Measurements from ENCODE around the gene PODN. TPM values are rescaled to one million over a fixed set of nuclear protein-coding genes. Genes with fewer than 3 reads are reported as not detected.

The PODN gene
- total and polyA plus RNA-seq, 2 experiments from 2014 or later: 3.9 to 9.2 TPM

DNA sequence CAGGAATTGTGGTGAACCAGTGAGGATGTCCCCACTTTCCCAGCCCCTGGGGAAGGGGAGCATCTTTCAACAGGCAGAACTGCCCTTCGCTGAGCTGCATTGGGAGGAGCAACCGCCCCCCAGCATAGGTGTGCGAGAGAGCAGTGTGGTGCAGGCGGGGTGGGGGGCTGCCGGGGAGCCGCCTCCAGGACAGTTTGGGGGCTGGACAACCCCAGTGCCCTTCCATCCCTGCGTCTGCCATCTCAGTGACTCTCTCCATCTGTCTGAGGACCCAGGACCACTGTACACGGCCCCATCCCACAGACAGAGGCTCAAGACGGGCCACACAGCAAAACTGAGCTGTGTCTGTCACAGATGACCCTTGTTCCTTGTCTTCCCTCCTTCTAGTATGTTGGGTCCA, 14.2 kb downstream of the PODN start:
- Histone ChIP-seq H3K9me2 (replicated peaks; ENCODE audit: insufficient read depth) (no peaks in the 10 kb centered on the region), H3K27ac (no peak overlapping the region), H3K9me3 (ENCODE audit: low read depth) (no peaks in the 10 kb centered on the region), H3K4me3 (no peak overlapping the region), H4K20me1 (ENCODE audit: insufficient read depth, poor library complexity, severe bottlenecking) (no peaks in the 10 kb centered on the region), H3K4me1 (ENCODE audit: insufficient read depth) (no peaks in the 10 kb centered on the region), H3K36me3 (replicated peaks; ENCODE audit: insufficient read depth, low read depth) (no peaks in the 10 kb centered on the region), H3K79me2 (no peaks in the 10 kb centered on the region), H2AFZ (no peak overlapping the region), H3K4me2 (no peak overlapping the region), H3K27me3 (no peaks in the 10 kb centered on the region)
- no peak for DNase-seq (ENCODE audit: low spot score)
- WGBS (ENCODE audit: low lambda C conversion rate, missing lambda C conversion rate): 93% methylated on average over 5 of the region's 9 CpGs
- TF ChIP-seq, protein P1, sequence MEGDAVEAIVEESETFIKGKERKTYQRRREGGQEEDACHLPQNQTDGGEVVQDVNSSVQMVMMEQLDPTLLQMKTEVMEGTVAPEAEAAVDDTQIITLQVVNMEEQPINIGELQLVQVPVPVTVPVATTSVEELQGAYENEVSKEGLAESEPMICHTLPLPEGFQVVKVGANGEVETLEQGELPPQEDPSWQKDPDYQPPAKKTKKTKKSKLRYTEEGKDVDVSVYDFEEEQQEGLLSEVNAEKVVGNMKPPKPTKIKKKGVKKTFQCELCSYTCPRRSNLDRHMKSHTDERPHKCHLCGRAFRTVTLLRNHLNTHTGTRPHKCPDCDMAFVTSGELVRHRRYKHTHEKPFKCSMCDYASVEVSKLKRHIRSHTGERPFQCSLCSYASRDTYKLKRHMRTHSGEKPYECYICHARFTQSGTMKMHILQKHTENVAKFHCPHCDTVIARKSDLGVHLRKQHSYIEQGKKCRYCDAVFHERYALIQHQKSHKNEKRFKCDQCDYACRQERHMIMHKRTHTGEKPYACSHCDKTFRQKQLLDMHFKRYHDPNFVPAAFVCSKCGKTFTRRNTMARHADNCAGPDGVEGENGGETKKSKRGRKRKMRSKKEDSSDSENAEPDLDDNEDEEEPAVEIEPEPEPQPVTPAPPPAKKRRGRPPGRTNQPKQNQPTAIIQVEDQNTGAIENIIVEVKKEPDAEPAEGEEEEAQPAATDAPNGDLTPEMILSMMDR (IDR thresholded peaks at IDR 0.05; ENCODE audit: poor library complexity): no peak
- no peak for TF ChIP-seq EZH2phosphoT487 (IDR thresholded peaks at IDR 0.05; ENCODE audit: low read depth, severe bottlenecking, unreplicated experiment)
- TF ChIP-seq EZH2 (IDR thresholded peaks at IDR 0.05; ENCODE audit: borderline replicate concordance): no peak

DNA sequence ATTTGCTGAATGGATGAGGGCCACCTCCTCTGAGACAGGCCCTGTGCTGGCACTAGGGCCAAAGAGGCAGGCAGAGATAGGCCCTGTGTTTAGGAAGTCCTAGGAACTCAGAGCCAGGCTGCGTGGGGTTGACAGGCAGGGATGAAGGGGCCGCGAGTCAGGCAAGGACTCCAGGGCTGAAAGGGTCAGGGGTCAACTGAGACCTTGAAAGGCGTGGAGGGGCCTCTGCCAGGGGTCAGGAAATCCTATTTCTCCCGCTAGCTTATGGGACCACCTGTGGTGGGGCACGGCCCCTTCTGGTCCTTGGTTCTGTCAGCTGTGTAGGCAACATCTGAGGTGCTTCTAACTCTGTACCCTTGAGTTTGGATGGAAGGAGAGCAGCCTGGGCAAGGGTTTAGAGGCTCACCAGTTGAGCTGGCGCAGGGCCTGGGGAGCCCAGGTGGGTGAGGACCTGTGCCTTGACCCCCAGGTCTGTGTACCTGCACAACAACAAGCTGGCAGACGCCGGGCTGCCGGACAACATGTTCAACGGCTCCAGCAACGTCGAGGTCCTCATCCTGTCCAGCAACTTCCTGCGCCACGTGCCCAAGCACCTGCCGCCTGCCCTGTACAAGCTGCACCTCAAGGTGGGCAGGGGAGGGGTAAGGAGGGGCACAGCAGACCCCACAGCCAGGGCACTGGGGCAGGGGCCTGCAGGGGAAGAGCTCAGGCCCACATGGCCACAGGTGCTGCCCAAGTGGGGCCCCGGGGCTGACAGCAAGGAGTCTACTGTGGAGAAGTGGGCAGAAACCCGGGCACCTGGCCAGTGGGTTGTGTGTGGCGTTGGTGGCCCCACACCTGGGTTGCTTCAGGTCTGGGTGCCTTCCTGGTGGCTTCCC, 14.9 kb downstream of the PODN start:
- no peaks in the 10 kb centered on the region for H3K9me3 ChIP-seq (ENCODE audit: low read depth)
- H2AFZ ChIP-seq: no peak overlapping the region
- H3K27me3 ChIP-seq: no peaks in the 10 kb centered on the region
- no peaks in the 10 kb centered on the region for H4K20me1 ChIP-seq (ENCODE audit: insufficient read depth, poor library complexity, severe bottlenecking)
- no peaks in the 10 kb centered on the region for H3K4me1 ChIP-seq (ENCODE audit: insufficient read depth)
- H3K9me2 ChIP-seq (replicated peaks; ENCODE audit: insufficient read depth): no peaks in the 10 kb centered on the region
- H3K79me2 ChIP-seq: no peaks in the 10 kb centered on the region
- no peaks in the 10 kb centered on the region for H3K36me3 ChIP-seq (replicated peaks; ENCODE audit: insufficient read depth, low read depth)
- H3K27ac ChIP-seq: no peak overlapping the region
- no peak for DNase-seq (ENCODE audit: low spot score)
- no peak overlapping the region for H3K4me2 ChIP-seq
- H3K4me3 ChIP-seq: no peak overlapping the region
- WGBS (ENCODE audit: low lambda C conversion rate, missing lambda C conversion rate): 91% methylated on average over 19 of the region's 19 CpGs
- TF ChIP-seq EZH2phosphoT487 (IDR thresholded peaks at IDR 0.05; ENCODE audit: low read depth, severe bottlenecking, unreplicated experiment) (no peak), EZH2 (IDR thresholded peaks at IDR 0.05; ENCODE audit: borderline replicate concordance) (no peak)
- TF ChIP-seq, protein P1 (IDR thresholded peaks at IDR 0.05; ENCODE audit: poor library complexity): no peak

DNA sequence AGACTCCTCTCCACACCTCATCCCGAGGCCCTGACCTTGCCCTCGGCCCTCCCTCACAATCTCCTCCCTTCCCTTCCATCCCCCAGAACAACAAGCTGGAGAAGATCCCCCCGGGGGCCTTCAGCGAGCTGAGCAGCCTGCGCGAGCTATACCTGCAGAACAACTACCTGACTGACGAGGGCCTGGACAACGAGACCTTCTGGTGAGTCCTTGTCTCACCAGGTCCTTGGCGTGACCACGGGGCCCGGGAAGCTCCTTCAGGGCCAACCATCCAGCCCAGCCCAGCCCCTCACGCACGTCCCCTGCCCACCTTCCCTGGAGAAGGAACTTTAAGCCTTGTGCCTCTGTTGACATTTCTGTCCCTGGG, 15.6 kb downstream of the PODN start:
- no peaks in the 10 kb centered on the region for H3K79me2 ChIP-seq

More for the DNA sequence above, 15.6 kb downstream of the PODN start:
- no peaks in the 10 kb centered on the region for H3K4me1 ChIP-seq (ENCODE audit: insufficient read depth)
- DNase-seq (ENCODE audit: low spot score): no peak
- TF ChIP-seq EZH2 (IDR thresholded peaks at IDR 0.05; ENCODE audit: borderline replicate concordance) (no peak), EZH2phosphoT487 (IDR thresholded peaks at IDR 0.05; ENCODE audit: low read depth, severe bottlenecking, unreplicated experiment) (no peak)
- TF ChIP-seq, protein P1 (IDR thresholded peaks at IDR 0.05; ENCODE audit: poor library complexity): no peak
- no peaks in the 10 kb centered on the region for H4K20me1 ChIP-seq (ENCODE audit: insufficient read depth, poor library complexity, severe bottlenecking)
- 80% methylated on average over 10 of the region's 13 CpGs for WGBS (ENCODE audit: low lambda C conversion rate, missing lambda C conversion rate)
- no peak overlapping the region for H3K4me3 ChIP-seq
- H3K9me3 ChIP-seq (ENCODE audit: low read depth): no peaks in the 10 kb centered on the region
- H3K4me2 ChIP-seq: no peak overlapping the region
- H3K27ac ChIP-seq: no peak overlapping the region
- H3K27me3 ChIP-seq: no peaks in the 10 kb centered on the region
- H3K9me2 ChIP-seq (replicated peaks; ENCODE audit: insufficient read depth): no peaks in the 10 kb centered on the region
- H3K36me3 ChIP-seq (replicated peaks; ENCODE audit: insufficient read depth, low read depth): no peaks in the 10 kb centered on the region
- no peak overlapping the region for H2AFZ ChIP-seq

Data from hepatocyte (in vitro differentiated cells).